ENCODE data around the gene CASZ1. TPM values are rescaled to one million over a fixed set of nuclear protein-coding genes. Genes with fewer than 3 reads are reported as not detected.

CASZ1 gene
- total and polyA plus RNA-seq, 9 of the 15 experiments (the other 6 are each of a cell fraction or from before 2014, with no cell fraction given): 0.01 to 4.0 (median 0.76) TPM; not detected in 1

DNA sequence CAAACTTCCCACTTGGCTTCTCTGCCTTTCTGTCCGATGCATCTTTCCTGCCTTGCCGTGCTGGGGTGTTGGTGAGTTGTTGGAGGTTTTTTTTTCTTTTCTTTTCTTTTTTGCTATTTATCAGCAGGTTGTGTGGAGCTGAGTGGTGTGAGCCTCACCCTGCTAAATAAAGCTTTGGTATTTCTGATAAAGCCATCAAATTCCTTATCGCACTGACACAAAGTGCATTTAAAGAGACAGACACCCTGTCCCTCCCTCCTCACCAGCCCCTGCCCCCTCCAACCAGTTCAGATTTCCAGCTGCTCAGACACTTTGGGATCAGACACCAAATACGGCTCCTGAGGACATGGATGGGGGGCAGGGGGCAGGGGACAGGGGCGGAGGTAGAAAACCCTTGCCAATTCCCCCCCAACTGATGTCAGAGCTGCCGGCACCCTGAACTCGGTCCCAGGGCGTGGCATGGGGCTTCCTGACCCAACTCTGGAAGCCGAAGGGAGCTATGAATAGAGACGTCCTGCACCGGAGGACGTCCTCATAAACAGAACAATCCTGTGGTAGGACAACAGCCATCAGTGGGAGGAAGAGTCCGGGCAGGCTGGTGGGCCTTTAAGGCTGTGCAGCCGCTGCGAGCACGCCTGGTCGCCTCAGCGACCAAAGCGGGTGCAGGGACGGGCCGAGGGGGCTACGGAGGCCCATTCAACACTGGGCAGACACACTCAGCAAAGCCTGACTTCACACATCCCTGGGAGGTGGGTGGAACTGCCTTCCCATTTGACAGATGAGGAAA is 79.0 kb downstream of the CASZ1 start (continued):
- TF ChIP-seq, protein P1, sequence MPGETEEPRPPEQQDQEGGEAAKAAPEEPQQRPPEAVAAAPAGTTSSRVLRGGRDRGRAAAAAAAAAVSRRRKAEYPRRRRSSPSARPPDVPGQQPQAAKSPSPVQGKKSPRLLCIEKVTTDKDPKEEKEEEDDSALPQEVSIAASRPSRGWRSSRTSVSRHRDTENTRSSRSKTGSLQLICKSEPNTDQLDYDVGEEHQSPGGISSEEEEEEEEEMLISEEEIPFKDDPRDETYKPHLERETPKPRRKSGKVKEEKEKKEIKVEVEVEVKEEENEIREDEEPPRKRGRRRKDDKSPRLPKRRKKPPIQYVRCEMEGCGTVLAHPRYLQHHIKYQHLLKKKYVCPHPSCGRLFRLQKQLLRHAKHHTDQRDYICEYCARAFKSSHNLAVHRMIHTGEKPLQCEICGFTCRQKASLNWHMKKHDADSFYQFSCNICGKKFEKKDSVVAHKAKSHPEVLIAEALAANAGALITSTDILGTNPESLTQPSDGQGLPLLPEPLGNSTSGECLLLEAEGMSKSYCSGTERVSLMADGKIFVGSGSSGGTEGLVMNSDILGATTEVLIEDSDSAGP (CRISPR knock-in tag; IDR thresholded peaks at IDR 0.05): peak; percentile 89
- TF ChIP-seq TAL1 (IDR thresholded peaks at IDR 0.05): peak; percentile 52; the same call in 1 of the 2 replicates
- 0 out of 2 replicates have a peak, but pooled peaks have one; percentile 17 for TF ChIP-seq SMARCA4 (IDR thresholded peaks at IDR 0.05)
- TF ChIP-seq, protein P2, sequence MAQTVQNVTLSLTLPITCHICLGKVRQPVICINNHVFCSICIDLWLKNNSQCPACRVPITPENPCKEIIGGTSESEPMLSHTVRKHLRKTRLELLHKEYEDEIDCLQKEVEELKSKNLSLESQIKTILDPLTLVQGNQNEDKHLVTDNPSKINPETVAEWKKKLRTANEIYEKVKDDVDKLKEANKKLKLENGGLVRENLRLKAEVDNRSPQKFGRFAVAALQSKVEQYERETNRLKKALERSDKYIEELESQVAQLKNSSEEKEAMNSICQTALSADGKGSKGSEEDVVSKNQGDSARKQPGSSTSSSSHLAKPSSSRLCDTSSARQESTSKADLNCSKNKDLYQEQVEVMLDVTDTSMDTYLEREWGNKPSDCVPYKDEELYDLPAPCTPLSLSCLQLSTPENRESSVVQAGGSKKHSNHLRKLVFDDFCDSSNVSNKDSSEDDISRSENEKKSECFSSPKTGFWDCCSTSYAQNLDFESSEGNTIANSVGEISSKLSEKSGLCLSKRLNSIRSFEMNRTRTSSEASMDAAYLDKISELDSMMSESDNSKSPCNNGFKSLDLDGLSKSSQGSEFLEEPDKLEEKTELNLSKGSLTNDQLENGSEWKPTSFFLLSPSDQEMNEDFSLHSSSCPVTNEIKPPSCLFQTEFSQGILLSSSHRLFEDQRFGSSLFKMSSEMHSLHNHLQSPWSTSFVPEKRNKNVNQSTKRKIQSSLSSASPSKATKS (CRISPR knock-in tag; IDR thresholded peaks at IDR 0.05): no peak
- no peak for TF ChIP-seq PRMT5 (CRISPR knock-in tag; IDR thresholded peaks at IDR 0.05)
- TF ChIP-seq, protein P3, sequence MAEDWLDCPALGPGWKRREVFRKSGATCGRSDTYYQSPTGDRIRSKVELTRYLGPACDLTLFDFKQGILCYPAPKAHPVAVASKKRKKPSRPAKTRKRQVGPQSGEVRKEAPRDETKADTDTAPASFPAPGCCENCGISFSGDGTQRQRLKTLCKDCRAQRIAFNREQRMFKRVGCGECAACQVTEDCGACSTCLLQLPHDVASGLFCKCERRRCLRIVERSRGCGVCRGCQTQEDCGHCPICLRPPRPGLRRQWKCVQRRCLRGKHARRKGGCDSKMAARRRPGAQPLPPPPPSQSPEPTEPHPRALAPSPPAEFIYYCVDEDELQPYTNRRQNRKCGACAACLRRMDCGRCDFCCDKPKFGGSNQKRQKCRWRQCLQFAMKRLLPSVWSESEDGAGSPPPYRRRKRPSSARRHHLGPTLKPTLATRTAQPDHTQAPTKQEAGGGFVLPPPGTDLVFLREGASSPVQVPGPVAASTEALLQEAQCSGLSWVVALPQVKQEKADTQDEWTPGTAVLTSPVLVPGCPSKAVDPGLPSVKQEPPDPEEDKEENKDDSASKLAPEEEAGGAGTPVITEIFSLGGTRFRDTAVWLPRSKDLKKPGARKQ (CRISPR knock-in tag; IDR thresholded peaks at IDR 0.05): no peak
- TF ChIP-seq TBL1XR1 (IDR thresholded peaks at IDR 0.05; ENCODE audit: low read length in 2 of 2): no peak
- TF ChIP-seq ZNF263 (CRISPR knock-in tag; IDR thresholded peaks at IDR 0.05; ENCODE audit: borderline replicate concordance): no peak
- TF ChIP-seq EHMT2 (IDR thresholded peaks at IDR 0.05): no peak
- no peak for TF ChIP-seq ZNF239 (CRISPR knock-in tag; IDR thresholded peaks at IDR 0.05)
- TF ChIP-seq FOXA3 (CRISPR knock-in tag; conservative IDR thresholded peaks at IDR 0.05 in 1 of 2, IDR thresholded peaks at IDR 0.05 in 1 of 2): no peak
- TF ChIP-seq CBFA2T2 (conservative IDR thresholded peaks at IDR 0.05): peak; percentile 47
- no peak for TF ChIP-seq STAT5B (CRISPR knock-in tag; IDR thresholded peaks at IDR 0.05)
- TF ChIP-seq HLTF (IDR thresholded peaks at IDR 0.05): no peak
- TF ChIP-seq, protein P4, sequence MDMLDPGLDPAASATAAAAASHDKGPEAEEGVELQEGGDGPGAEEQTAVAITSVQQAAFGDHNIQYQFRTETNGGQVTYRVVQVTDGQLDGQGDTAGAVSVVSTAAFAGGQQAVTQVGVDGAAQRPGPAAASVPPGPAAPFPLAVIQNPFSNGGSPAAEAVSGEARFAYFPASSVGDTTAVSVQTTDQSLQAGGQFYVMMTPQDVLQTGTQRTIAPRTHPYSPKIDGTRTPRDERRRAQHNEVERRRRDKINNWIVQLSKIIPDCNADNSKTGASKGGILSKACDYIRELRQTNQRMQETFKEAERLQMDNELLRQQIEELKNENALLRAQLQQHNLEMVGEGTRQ (CRISPR knock-in tag; IDR thresholded peaks at IDR 0.05): no peak
- no peak for TF ChIP-seq ELF2 (CRISPR knock-in tag; IDR thresholded peaks at IDR 0.05)
- no peak for TF ChIP-seq CCNT2 (IDR thresholded peaks at IDR 0.05; ENCODE audit: borderline replicate concordance, extremely low read depth, insufficient read length, low read depth, low read length)
- no peak for TF ChIP-seq NFIC (IDR thresholded peaks at IDR 0.05)
- TF ChIP-seq NCOA1 (IDR thresholded peaks at IDR 0.05; ENCODE audit: low read depth): no peak
- TF ChIP-seq SMARCE1 (IDR thresholded peaks at IDR 0.05): no peak
- TF ChIP-seq, protein P5, sequence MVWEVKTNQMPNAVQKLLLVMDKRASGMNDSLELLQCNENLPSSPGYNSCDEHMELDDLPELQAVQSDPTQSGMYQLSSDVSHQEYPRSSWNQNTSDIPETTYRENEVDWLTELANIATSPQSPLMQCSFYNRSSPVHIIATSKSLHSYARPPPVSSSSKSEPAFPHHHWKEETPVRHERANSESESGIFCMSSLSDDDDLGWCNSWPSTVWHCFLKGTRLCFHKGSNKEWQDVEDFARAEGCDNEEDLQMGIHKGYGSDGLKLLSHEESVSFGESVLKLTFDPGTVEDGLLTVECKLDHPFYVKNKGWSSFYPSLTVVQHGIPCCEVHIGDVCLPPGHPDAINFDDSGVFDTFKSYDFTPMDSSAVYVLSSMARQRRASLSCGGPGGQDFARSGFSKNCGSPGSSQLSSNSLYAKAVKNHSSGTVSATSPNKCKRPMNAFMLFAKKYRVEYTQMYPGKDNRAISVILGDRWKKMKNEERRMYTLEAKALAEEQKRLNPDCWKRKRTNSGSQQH (CRISPR knock-in tag; IDR thresholded peaks at IDR 0.05): no peak
